Stimulated activated CD8-positive, alpha-beta memory T cell treated with anti-CD3 and anti-CD28 coated beads, Interleukin-15, amount 100 ng/mL, for 24 hours (primary cell): ENCODE data around the gene MED13L.

Experiments
- DNase-seq: peaks from one replicate; pipeline ENCODE4 v3.0.0-alpha.2; 2020; ENCODE audit warnings: low read depth

MED13L gene

DNA sequence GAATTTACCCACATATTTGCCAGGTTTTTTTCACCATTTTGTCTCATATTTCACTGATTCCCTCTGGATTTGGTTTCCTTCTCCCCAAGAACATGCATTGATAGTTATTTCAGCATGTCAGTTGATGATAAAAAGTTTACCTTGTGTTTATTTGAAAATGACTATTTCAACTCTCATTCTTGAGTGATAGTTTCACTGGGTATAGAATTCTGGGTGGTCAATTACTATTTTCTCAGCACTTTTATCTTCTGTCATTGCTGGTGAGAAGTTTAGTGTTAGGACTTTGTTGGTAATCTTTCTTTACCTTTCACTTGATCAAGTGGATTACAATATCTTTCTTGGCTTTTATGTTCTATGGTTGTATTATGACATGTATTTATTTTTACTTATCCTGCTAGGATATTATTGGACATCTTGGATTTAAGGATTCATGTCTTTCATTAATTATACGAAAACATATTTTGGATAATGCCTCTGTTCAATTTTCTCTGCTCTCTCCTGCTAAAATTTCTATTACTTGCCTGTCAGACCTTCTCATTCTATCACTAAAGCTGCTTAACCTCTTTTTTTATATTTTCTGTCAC, 338.6 kb downstream of the MED13L start:
- DNase-seq, result no peak

DNA sequence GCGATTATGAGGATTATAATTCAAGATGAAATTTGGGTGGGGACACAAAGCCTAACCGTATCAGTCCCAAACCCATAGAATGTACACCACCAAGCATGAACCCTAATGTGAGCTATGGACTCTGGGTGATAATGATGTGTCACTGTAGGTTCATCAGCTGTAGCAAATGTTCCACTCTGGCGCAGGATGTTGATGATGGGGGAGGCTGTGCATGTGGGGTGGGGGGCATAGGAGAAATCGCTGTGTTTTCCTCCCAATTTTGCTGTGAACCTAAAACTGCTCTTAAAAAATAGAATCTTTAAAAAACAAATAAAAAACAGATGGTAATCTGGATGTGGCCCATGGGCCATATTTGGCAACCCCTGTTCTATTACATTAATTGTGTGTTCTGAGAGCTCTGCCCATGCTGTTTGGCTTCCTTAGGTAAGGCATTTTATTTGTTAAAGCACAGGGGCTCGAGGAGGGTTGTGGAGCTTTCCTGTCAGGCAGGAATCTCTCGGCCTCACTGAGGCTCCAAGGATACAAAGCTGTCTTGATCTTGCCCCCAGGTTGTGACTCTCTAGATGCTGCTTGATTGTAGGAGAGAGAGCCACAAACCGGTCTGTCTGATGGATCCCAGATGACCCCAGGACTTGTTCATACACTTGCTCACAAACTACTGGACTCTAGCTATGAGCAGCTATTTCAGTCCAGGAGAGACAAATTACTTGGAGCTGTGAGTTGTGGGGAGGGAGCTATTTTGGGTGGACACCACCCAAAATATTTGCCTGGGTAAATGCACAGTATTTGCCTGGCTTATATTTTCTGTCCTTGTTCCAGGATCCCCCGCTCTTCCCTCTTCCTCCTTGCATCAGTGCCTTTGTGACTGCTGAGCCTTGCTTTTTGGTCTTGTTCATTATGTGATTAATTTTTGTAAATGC, 340.2 kb downstream of the MED13L start:
- DNase-seq, result no peak

DNA sequence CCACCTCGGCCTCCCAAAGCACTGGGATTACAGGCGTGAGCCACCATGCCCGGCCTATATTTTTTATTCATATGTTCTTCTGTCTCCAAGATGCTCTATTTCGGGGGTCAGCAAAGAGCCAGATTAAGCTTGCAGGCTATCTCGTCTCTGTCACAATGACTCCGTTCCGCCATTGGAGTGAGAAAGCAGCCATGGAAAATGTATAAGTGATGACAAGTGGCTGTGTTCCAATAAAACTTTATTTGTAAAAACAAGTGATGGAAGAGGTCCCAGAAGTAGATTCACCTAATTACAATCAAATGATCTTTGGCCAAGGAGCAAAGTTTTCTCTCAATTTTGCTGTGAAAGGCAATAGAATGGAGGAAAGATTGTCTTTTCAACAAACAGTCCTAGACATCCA, 342.6 kb downstream of the MED13L start:
- no peak for DNase-seq

DNA sequence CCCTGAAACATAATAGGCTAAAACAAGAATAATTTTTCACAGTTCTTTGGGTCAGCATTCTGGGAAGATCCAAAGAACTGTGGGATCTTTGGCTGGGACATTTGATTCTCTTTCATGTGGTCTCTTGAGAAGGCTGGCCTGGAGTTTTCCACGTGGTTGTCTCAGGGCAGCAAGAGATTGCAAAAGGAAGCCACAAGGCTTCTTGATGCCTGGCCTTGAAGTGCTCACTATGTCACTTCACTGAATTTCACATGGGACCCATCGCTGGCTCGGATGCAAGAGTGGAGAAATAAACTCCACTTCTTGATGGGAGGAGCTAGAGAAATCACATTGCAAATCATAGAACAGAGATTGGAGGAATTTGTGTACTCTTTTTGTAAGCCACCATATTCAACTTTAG, 343.4 kb downstream of the MED13L start:
- DNase-seq, result no peak

DNA sequence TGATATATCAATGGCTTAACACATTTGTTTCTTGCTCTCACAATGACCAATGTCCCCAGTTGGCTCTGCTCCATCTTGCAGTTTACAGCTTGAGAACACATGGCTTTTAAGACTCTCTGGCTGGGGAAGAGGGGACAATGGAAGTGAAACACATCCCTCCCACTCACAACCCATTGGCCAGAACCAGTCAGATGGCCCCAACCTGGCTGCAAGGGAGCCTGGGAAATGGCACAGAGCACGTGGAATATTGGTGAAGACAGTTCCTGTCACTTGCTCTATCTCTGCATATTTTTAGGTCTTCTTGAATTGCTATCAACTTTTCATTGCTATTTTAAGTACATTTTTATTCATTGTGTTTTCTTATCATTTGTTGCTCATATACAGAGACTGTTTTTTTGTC, 345.4 kb downstream of the MED13L start:
- no peak for DNase-seq

DNA sequence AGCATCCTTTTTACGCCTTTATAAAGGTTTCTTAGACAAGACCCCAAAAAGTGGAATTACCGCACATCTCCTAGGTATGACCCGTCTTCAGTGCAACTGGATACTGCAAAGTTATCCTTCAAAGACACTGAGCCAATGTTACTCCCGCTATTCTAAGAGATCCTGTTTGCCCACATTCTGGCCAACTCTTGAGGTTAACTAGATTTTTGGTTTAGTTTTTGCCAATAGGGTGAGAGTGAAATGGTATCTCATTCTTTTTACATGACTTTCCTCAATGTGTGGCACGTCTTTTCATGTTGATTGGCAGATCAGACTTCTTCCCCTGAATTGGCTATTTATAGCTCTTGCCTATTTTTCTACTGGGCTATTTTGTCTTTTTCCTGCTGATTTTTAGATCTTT, 347.2 kb downstream of the MED13L start:
- DNase-seq, result no peak

DNA sequence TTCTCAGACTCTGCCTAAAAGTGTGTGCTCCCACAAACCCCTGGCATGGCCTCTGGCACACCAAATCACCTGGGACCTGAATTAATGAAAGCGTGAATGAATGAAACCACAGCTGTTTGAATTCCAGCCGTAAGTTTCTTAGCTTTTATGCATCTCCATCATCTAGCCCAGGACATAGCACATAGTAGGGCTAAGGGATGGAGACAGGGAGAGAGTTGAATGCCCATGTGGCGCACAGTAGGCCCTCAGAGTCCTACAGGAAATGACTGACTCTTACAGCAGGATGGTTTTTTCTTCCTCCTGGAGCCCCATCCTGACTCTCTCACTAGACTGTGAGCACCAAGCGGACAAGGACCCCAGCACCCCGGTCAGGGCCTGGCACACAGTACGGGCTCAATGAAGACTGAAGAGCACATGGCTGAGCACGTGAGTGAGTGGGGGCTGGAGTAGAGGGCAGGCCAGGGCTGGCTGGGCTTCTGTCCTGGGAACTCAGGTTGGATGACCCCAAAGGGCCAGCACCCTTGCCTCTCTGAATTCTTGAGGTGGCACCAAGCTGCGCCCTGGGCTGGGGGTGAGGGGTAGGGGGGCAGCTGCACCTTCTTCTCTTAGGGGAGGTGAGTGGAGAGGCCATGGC, 351.3 kb downstream of the MED13L start:
- no peak for DNase-seq

DNA sequence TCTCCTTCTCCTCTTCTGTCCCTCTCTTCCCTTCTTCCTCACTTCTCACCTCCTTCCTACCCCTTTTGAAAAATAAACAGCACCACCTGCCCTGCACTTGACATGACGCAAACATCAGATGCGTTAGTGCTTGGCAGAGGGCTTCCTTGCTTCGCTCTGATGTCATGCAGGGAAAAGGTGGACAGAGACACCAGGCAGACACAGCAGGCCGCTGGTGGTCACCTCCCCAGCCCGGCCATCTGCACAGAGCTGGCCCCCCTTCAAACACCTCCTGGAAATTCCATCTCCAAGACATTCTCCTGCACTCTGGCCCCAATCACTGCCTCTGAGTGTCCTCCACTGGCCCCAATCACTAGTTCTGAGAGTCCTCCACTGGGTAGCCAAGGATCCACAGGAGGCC, 353.6 kb downstream of the MED13L start:
- no peak for DNase-seq

DNA sequence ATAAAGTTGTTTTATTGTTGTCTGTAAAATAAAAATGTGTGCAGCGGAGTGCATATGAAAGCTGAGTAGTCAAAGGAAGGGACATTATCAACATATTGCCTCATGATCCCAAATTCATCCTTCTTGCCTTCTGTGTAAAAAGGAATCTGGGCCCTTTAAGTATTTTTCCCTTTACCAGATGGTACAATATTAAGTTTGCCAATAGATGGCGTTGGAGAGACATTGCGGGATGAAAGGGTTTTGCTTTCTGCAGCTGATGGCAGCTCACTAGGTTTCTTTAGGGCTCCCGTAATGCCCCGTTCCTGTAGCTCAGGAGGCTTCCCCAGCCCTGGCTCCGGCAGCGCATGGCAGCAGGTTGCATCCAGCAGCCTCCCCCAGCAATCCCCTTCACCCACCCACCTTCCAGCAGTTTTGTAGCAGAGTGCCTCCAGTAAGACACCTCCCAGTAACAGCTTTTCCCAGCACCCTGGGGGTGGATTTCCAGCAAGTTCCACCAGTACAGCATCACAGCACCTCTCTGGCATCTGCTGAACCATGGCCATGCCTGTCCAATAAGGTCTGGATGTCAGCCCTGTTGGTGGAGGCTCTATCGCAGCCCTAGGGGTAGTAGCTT, 354.4 kb downstream of the MED13L start:
- no peak for DNase-seq

DNA sequence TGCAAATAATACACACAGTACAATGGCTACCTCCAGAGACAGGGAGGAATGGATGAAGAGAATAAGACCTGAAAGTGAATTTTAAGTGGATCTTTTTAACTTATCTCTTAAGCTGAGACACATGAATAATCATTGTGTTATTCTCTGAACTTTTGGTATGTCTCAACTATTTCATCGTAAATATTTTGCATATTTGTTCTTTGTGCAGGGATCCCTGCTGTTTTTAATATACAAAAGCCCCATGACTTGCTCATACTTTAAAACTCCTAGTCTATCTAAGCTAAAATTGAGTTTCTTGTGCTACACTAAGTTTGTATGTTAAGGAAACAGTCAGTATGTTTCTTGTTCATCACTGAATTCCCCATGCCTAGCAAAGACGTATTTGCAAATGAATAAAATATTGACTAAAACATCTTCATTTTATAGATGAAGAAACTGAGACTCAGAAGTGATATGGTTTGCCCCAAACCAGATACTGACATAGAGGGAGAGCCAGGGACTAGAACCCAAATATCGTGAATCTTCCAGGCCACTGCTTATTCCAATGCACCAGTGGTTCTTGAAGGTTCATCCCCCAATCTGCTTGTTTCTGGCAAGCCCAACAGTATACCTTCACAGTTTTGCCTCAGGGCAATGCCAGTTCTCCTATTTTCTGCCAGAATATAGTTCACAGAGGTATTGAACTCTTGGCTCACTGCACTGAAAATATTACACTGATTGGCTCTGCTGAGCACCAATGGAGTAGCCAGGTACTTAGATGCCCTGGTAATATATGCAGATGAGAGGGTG, 356.9 kb downstream of the MED13L start:
- no peak for DNase-seq

DNA sequence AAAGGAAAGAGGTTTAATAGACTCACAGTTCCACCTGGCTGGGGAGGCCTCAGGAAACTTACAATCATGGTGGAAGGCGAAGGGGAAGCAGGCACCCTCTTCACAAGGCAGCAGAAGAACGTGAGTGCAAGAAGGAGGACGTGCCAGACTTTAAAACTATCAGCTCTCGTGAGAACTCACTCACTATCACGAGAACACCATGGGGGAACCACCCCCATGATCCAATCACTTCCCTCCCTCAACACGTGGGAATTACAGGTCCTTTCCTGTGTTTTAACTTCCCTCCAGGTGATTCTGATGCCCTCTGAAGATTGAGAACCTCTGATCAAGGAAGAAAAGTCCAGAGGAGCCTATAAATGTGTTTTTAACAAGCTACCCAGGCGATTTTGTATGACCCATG, 358.7 kb downstream of the MED13L start:
- DNase-seq, result no peak

DNA sequence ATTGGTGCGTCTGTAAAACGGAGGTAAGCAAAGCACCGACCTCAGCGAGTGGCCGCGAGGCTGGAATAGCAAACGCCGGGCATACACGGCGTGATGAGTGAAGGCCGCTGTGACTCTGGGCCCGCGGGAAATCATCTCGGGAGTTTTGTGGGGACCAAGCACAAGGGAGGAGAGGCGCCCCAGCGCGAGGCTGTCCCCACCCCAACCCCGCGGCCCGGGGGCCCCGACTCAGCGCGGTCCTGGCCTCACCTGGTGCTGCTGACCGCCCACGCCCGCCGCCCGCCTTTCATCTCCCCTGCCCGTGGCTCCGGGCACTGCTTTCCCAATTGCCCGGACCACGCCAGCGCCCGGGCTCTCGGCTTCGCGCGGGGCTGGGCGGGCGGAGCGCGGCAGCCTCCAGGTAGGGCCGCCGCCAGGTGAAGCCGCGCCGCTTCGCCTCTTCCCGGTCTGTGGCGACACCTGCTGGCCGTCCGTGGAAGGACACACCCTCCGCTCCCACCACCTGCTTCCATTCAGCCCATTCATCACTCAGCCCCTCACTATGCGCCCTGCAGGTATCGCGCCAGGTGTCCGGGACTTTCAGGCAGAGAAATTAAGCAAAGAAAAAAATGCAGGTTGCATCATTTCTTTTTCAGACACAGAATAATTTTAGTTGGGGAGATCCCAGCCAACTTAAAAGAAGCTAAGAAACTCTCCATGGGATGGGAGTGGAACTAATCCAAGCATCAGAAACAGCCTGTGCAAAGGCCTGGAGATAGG, 360.4 kb downstream of the MED13L start:
- peak; percentile 69 for DNase-seq

DNA sequence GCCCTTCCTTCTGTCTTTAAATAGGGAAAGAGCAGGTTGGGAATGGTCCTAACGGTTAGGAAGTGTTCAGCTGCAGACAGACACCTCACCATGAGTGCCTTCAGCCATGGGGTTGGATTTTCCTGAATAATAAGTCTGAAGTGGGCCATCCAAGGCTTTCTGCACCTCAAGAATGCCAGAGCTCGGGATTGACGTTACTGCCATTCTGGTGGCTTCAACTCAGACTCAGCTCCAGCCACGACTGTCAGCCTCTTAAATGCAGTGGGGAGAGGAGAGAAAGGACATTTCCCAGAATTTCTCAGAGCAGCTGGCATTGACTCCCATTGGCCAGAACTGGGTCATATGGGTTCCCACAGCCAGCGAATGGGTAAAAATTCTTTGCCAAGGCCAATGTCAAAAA, 363.4 kb downstream of the MED13L start:
- no peak for DNase-seq

DNA sequence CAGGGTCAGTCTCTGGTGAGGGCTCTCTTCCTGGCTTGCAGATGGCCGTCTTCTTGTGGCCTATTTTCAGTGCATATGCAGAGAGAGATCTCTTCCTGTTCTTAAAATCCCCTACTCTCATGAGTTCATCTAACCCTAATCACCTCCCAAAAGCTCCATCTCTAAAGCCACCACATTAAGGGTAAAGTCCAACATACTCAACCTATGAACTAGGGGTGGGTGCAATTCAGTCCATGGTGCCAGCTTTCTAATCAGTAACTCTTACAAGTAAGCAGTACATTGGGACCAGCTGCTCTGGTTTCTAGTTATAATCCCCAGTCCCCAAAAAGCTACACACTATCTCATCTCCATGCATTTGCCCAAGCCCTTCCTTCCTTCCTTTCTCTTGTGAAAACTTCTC, 365.1 kb downstream of the MED13L start:
- no peak for DNase-seq

DNA sequence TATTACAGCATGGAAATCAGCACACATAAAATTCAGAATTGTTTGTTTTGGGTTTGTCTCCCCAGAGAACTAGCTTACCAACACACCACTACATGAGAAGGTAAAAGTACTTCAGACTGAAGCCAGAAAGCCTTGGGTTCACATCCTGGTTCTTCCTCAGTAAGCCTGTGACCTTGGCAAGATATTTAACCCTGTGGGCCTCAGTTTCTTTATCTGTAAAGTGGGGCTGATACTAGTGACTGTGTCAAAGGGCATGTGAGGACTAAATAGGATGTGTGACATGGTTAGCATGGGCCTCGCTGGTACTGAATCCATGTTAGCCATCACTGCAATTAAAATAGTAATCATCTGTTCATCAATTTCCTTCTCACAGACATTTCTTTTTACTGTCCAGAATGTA, 366.1 kb downstream of the MED13L start:
- DNase-seq, result no peak

DNA sequence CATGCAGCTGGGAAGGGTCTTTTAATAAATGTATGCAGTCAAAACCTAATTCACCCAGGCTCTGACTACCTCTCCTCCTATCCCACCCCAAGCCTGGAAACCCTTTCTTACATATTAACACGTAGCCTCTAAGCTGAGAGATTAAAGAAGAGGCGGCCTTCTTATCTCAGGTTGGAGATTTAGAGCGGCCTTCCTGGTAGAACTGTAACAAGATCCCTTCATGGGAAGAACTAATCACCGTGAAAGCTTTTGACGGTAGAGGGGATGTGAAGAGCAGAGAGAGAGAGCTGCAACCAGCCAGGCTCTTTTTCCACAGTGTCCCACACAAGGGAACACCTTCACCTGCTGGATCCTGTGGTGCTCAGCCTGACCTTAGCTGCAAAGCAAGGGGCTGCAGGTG, 367.4 kb downstream of the MED13L start:
- DNase-seq, result no peak
